Left renal cortex interstitium (tissue), 4 donors: Measurements from ENCODE around the gene COPZ1. TPM values are rescaled to one million over a fixed set of nuclear protein-coding genes. Genes with fewer than 3 reads are reported as not detected.
"Not testable (repeated sequence)": the region's sequence is repeated elsewhere in the genome, so short reads cannot be mapped to it uniquely, and the experiment has no call there.

ENCODE experiments used
- DNase-seq, 4 donors: peaks; one replicate each; pipeline ENCODE4 v3.0.0-alpha.2; 2013; ENCODE audit warnings: low read depth in 4 of 4, low spot score in 2 of 4, missing footprints in 1 of 4
- polyA plus RNA-seq, 4 donors: library from polyadenylated mRNA; unstranded; fragments of 120-200 nt; gene quantifications; one replicate each; pipeline ENCODE4 v1.2.1, GENCODE V29; 2013; ENCODE audit not compliant: insufficient read length in 4 of 4

COPZ1 gene, protein sequence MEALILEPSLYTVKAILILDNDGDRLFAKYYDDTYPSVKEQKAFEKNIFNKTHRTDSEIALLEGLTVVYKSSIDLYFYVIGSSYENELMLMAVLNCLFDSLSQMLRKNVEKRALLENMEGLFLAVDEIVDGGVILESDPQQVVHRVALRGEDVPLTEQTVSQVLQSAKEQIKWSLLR
- 100 to 1,000 TPM; 184 to 242 (median 222) TPM for polyA plus RNA-seq

GRCh38 chr12:54324617-54325441, at the start of gene COPZ1:
Gene COPZ1, plus strand, starts transcription at chr12:54325131. Its CDS starts 33 bp downstream, at chr12:54325164.
- DNase-seq = peak; percentile 94 to 99 (median 96)

DNA sequence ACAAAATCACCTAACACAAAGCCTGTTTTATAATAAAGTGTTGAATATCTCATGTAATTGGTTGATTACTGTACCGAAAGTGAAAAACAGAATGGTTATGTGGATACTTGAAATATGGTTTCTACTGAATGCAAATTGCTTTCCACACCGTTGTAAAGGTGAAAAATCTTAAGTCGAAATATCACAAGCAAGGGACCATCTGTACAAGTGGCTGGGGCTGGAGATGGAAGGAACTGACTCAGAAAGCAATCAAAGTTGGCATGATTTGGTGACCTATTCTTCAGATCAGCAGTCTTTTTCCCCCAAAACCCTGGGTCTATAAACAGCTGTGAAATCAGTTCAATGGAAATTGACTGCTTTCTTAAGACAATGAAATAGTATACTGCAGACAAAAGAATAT, 48.6 kb upstream of the COPZ1 start:
- no peak for DNase-seq

DNA sequence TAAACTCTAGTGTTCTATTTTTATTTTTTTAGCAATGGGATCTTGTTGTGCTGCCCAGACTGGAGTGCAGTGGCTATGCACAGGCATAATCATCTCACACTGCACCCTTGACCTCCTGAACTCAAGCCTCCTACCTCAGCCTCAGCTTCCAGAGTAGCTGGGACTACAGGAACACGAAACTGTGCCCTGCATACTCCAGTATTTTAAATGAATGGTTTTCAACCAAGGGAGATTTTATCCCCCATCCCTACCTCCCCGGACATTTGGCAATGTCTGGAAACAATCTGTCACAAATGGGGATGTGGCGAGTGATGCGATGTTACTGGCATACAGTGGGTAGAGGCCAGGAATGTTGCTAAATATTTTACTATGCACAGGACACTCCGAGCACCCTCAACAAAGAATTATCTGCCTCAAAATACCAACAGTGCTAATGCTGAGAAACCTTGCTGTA, 47.1 kb upstream of the COPZ1 start:
- no peak for DNase-seq

DNA sequence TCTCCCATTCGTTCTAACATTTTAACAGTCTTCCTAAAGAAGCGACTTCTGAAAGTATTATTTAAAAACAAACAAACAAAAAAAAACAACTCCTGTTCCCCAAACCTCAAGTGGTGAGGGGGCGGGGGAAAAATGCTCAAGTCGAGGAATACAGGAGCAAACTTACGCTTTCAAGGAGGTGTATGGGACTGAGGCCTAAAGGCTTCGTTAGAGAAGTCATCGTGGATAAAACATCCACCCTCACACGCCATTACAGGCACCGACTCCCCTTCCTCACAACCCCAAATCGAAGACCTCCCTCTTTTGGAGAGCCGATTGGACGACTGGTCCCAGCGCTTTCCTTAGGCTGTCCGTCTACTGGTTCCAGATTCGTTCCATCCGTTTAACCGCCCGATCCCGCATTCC, 45.7 kb upstream of the COPZ1 start:
- no peak for DNase-seq

DNA sequence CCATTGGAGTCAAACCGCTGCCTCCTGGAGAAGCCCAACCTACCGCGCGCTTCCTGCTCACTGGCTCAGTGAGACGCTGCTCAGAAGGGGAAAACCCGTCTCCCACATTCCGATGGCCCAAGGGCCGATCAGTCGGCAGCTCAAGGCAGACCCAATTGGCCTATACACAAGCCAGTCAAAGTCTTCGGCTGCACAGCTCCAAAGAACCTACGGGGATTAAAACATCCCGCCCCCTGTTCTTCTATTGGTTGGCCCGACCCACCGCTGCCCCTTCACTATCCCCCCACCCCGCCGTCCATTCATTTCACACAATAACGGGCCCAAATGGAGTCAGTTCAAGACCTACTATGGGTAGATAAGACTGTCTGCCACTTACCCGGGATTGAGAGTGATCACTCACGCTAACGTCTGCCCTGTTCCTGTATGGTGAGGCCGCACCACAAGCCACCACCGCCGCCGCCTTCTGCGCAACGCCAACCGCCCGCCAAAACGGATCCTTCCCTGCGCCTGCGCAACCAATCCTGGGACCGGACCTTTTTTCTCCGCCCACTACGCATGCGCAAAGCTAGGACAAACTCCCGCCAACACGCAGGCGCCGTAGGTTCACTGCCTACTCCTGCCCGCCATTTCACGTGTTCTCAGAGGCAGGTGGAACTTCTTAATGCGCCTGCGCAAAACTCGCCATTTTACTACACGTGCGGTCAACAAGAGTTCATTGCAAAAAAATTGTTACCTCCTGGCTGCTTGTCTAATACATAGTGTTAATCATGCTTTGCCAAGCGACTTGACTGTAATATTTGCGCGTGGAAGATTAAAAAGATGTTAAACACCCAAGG, 45.1 kb upstream of the COPZ1 start, which contains the start of gene CBX5:
TSS of gene CBX5 (minus strand) at position 491 of the 836 bp plus-strand sequence. CDS start 22,472 bp downstream, outside the sequence.
- peak; percentile 99 to 100 (median 100) for DNase-seq

DNA sequence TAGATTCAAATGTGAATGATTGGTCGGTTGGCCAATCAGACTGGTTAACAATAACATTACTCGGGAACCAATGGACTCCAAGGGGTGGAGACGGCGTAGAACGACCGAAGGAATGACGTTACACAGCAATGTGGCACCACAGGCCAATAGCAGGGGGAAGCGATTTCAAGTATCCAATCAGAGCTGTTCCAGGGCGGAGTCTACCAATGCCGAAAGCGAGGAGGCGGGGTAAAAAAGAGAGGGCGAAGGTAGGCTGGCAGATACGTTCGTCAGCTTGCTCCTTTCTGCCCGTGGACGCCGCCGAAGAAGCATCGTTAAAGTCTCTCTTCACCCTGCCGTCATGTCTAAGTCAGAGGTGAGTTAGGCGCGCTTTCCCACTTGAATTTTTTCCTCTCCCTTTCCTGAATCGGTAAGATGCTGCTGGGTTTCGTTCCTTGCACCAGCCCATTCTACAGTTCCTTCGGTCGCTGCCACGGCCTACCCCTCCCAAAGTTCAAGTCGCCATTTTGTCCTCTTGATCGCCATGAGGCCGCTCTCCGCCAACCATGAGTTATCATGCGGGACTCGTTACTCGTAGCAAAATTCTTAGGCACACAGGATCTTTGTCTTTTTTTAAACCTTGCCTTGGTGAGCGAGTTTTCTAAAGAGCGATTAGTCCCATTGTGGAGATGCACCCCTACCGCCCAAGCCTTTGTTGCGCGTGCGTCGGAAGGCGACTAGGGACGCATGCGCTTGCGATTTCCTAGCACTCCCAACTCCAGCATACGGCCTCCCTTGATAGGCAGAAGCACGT, 44.3 kb upstream of the COPZ1 start, which contains the start of gene HNRNPA1:
TSS of gene HNRNPA1 (plus strand) at position 259 of the 793 bp plus-strand sequence. CDS start at position 341, 82 bp downstream.
- DNase-seq = peak; percentile 85 to 99 (median 98)

DNA sequence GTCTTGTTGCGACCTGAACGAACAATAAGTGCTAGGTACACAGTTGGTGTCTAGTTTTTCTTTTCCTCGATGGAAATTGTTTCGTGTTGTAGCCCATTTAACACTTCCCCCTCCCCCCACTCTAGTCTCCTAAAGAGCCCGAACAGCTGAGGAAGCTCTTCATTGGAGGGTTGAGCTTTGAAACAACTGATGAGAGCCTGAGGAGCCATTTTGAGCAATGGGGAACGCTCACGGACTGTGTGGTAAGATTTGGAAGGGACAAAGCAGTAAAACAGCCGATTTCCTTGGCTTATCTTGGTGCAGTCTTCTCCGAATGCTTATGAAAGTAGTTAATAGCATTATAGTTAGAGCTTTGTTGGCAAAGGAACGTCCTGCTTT, 43.7 kb upstream of the COPZ1 start:
- DNase-seq = not testable (repeated sequence)

GRCh38 chr12:54281694-54282093, 43.2 kb upstream of the COPZ1 start:
- DNase-seq = not testable (repeated sequence)

GRCh38 chr12:54282949-54283593, 41.9 kb upstream of the COPZ1 start:
- DNase-seq = no peak

DNA sequence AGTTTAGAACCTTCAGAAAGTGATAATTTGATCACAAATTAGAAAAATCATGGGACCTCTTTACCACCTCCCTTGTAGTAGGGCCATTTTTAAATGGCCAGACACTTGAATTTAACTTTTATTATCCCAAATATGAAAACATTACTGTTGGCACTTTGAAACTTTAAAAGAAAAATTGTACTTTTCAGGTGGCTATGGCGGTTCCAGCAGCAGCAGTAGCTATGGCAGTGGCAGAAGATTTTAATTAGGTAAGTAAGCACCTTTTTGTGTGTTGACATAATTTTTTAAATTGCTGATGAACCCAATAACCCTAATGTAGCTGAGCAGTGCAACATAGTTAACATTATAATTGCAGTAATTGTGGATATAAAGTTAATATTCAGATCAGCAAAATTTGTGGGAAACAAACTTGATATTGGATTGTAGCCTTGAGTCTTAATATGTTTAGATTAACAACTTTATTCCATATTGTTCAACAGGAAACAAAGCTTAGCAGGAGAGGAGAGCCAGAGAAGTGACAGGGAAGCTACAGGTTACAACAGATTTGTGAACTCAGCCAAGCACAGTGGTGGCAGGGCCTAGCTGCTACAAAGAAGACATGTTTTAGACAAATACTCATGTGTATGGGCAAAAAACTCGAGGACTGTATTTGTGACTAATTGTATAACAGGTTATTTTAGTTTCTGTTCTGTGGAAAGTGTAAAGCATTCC, 40.7 kb upstream of the COPZ1 start:
- DNase-seq = not testable (repeated sequence)

DNA sequence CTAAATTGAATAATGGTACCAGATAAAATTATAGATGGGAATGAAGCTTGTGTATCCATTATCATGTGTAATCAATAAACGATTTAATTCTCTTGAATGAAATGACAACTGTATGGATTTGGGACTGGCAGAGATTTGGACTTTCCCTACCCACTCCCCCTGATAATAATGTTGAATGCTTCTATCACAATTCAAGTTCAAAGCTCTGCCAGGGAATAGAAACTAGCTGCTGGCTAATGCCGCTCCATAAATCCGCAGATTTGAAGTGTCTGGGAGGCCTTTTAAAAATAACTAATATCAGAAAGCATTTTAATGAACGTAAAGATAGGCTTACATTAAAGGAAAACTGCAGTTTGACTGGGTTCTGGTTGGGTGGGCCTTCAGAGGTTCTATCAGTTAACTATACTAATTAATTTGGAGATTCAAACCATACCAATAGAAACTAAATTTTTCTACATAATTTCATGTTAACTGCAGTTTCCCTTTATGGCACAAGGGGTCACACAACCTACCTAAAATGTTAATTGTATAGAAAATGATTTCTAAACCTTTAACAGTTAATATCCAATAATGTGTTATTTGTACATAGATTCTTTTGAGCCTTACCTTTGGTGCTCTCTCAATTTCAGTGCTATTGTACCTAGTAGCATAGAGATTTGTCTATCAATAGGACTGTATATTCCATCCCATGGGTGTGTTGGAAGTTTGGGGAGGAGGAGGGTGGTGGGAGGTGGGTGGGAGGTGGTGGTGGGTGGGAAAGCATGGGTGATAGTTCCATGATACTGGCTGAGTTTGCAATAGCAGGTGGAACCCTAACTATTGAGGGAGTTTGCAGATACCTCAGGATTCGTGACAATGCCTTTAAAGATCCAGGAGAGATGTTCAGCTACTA, 39.5 kb upstream of the COPZ1 start:
- no peak for DNase-seq

GRCh38 chr12:54286042-54287030, 38.6 kb upstream of the COPZ1 start:
- no peak for DNase-seq

GRCh38 chr12:54287261-54288157, 37.4 kb upstream of the COPZ1 start:
- no peak for DNase-seq

DNA sequence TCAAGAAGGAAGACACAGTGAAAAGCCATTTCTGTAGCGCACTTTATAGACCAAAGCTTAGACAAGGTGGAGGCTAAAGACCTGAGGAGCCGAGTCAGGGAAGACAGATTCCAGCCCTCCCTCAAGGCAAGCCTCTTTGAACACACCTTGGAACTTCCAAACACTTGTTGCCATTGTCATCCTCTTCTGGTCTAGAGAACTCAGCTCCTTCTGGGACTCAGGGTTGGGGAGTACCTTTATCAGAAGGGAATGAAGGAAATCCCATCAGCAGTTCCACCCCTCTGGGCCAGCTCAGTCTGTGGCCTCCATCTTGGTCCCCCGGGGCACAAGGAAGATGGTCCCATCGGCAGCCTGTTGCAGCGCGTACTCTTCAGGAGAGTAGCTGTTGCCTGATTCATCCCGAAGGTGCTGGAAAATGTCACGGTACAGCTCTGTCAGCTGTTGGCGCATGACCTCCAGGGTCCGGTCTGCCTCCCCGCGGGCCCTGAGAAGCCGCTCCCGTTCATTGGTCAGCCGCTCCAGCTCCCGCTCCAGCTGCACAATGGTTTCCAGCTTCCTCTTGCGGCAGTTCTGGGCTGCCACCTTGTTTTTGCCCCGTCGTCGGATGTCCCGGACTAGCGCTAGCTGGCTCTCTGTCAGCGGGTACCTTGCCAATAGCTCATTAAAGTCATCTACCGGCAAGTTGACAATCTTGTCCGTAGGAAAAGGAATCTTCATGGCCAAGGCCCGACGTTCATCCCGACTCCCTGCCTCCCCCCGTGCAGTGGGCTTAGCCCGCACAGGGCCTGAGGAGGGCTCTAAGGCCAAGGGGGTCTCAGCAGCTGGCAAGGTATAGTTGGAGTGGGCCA, 32.6 kb upstream of the COPZ1 start:
- DNase-seq = no peak

GRCh38 chr12:54292931-54293241, 32.0 kb upstream of the COPZ1 start:
- no peak for DNase-seq
